GM19023 (cell line): ENCODE data around the gene CAMK2B.

ENCODE experiments used
- ATAC-seq: cut with Tn5 transposase; IDR thresholded peaks from one replicate; pipeline ENCODE4 v1.9.1; 2021; ENCODE audit warnings: mild to moderate bottlenecking, moderate library complexity; ENCODE audit not compliant: unreplicated experiment

The CAMK2B gene

DNA sequence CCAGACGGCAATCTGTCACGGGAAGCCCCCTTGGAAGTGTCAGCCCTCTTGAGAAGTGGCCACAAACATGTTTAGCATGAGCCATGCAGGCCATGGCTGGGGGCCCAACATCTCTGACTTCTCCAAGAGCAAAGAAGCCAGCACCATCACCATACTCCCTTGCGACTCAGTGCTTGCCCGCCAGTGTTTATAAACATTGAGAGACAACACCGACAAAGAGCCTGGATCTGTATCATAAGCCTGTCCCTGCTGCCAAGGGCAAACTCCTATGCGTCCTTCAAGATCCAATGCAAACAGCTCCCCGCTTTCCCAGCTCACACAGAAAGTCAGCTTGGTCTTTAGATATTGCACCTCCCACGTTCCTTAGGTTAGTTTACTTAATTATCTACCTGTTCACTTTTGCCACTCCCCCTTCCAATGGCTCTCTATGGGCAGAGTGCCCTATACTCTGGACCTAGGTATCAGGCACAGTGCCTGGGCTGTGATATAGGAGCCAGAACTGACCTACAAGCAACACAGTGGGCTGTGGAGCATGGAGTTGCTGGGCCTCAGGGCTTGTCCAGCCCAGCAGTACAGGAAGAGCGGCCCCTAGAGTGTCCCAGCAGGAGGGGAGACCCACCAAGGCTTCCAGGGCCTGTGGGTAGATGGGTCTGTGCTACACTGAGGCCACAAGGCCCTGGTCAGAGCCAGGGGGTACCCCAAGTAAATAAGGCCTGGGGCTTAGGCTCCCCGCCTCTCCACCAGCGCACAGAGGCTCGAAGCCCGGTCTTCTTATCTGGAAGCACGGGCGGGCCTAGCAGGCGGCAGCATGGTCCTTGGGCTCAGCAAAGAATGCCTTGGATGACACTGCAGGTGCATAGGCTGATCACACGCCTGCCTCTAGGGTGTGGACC, 37.7 kb downstream of the CAMK2B start:
- no peak for ATAC-seq

DNA sequence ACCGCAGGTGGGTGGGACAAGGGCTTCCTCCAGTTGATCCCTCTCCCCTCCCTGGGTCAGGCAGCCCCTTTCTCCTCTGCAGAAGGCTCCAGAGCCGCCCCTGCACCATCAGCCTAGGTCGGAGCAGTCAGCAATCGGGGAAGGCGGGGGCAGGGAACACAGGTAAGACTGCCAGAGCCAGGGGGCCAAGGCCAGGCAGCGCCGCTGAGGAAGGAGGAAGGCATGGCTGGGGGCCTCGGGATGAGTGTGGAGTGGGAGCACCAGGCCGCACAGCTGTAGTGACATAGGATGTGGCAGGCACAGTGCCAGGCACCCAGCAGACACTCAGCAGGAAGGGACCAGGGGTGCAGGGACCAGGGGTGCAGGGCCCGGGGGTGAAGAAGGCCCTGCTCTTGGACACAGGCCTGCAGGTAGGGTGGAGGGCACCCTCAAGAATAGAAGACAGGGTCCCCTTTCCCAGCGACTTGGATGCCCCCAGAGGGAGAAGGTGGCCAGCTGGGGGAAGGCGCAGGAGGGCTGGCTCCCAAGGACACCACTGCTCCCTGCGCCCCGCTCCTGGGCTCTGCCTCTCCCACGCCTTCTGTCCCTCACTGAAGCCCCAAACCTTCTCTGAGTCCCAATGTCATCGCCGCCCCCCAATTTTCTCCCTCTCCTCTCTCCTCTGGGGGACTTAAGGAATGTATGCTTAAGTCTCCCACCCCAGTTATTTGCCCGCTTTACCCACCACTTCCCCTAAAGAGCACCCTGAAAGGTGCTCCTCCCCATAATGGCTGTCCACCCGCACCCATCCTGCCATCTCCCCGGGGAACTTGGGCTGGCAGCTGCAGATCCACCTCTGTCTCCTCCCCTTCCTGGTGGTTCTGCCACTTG, 38.5 kb downstream of the CAMK2B start:
- ATAC-seq = no peak

DNA sequence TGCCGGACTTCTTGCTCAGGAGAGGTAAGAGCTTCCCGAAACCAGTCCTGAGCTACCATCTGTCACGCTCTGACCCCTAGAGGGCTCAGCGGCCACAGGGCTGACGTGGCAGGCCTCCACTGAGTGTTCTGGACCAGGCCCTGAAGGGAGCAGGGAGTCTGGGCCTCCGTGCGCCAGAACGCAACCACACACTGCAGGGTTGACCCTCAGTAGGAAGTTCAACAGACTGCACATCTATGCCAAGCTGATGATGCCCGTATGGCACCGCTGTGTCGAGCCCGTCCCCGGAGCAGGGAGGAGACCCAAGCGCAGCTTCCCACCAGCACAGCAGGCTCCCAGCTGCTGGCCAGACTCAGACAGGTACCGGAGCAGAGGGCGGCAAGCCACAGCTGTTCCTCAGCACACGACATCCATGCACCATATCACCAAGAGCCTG, 39.2 kb downstream of the CAMK2B start:
- ATAC-seq = no peak

DNA sequence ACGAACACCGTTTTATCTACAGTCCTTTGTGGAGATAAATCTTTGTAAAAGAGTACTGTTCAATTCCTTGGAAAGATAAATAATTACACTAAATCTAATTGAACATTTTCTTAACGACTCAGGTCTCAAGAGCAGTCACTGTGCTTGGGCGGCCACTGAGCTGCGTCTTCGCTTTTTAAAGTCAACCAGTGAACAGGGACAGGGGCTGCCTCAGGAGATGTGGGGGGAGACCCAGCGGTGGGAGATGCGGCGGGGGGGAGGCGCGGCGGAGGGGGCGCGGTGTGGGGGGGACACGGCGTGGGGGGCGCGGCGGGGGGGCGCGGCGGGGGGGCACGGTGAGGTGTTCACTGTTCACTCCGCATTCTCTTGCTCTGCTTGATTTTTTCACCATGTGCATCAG, 39.8 kb downstream of the CAMK2B start:
- no peak for ATAC-seq

DNA sequence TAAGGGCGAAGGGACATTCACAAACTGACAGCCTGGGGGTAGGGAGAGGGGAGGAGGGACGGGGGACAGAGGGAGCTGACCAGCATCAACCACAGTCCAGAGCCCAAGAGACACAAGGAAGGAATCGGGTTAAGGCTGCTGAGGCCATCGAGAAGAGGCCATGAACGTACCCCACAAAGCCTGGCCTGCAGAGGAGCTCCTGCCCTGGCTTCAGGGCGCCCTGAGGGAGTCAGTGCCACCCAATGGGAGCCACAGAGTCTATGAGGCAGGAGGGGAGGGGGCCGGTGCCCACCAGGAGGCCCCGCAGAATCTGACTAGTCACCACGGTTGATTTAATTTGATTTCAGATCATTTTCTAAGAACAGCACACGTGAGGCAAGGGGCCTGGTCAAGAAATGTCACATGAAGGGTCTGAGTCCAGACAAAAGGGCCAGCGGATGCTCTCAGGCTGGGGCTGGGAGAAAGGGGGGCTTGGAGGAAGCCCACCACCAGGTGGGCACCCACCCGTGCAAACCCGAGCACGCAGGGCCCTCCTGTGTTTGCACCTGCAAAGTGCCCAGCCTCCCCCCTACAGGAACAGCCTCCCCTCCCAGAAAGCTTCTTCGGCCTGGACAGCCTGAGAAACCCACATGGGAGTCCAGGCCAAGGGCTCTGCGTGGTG, 40.4 kb downstream of the CAMK2B start:
- ATAC-seq = no peak

DNA sequence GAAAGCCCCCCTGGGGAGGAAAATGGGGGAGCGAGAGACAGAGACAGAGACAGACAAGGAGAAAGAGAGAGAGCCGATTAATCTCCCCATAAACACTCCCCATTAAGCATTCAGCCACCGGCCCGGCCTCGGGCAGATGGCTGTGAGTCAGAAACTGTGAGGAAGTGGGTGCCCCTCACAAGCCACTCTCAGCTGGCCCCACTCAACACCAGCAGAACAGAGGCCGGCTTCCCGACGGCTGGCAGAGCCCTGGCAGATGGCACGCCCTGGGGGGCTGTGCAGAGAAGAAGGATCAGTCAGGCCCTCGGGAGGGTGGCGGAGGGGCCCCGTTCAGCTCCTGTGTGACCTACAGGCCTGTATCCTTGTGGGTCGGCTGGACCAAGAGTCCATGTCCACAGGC, 41.2 kb downstream of the CAMK2B start:
- no peak for ATAC-seq

DNA sequence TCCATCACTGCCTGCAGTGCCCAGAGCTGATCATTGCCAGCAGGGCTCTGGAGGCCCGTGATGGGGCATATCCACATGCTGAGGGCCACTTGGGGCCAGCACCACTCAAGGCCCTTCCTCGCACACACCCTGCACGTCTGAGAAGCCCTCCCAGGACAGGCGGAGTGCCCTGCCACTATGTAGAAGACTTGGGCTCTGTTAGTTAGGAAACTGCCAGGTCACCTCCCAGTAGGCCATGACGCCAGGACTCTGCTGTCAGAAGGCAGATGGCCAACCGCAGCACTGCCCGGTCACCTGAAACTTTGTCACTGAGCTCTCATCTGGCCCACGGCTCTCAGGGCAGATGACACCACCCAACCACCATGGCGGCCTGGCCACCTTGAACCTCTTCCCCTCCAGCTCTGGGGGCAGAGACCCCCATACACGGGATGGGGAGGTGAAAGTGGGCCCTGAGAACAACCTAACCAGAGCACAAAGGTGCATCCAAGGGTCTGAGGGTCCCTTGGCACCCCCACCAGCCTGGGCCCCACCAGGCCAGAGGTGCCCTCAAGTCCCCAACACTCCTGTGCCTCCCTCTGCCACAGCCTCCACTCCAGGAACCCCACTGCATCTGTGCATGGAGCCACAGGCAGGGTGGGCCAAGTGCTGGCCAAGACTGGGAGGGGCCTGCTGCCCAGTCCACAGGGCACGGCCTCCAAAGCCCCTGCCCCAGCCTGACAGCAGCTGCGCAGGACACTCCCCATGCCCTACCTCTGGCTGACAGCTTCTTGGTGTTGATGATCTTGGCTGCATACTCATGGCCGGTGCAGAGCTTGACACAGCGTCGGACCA, 41.8 kb downstream of the CAMK2B start:
- no peak for ATAC-seq

DNA sequence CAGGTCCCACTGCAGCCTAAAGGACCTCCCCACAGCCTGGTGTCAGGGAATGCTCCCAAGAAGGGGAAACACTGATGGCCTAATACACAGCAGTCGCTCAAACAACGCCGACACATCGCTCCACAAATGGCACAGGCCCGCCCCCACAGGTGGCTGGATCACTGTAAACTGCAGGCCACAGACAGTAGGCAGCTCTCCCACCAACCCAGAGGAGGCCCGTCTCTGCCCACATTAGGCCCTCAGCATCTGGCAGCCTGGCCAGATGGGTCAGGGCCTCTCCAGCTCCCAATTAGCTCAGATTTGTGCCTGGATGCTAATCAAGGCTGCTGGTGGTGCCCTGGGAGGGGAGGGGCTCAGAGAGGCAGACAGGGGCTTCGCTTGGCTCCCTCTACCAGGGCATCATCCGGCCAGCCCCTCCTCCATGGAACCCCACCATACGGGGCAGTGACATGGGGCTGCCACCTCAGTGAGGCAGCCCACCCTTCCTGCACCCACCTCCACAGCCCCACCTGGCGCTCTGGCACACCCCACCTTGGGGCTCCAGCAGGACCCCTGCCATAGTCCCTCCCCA, 42.7 kb downstream of the CAMK2B start:
- no peak for ATAC-seq

DNA sequence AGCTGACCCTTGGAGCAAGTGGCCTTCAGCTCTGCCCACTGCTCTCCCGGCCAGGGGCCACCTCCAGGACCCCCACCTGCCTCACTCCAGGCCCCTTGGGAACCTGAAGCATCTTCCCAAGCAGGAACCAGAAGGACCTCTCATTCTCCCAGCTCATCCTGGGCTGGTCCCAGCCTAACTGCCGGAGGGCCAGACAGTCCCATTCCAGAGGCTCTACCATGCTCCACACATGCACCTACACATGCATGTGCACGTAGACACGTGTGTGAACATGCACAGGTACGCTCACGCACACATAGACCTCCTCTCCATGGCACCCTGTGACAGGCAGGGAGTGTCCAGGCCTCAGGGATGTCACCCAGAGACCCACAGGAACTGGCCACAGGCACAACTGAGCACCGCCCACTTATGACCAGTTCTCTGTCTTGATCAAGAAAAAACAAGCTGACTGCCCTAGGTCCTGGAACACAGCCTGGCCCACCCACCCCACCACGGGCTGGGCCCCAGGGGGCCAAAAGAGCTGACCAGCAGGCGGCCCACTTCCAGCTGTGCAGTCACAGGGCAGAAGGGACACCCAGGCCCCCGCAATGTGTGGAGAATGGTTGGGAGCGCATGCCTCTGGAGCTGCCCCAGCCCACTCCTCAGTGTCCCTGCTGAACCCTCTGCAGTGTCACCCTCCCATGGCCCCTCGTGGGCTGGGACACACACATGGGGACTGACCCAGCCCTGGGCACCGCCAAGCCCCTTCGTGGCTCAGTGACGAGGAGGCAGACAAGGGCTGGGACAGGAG, 43.4 kb downstream of the CAMK2B start:
- ATAC-seq = no peak

DNA sequence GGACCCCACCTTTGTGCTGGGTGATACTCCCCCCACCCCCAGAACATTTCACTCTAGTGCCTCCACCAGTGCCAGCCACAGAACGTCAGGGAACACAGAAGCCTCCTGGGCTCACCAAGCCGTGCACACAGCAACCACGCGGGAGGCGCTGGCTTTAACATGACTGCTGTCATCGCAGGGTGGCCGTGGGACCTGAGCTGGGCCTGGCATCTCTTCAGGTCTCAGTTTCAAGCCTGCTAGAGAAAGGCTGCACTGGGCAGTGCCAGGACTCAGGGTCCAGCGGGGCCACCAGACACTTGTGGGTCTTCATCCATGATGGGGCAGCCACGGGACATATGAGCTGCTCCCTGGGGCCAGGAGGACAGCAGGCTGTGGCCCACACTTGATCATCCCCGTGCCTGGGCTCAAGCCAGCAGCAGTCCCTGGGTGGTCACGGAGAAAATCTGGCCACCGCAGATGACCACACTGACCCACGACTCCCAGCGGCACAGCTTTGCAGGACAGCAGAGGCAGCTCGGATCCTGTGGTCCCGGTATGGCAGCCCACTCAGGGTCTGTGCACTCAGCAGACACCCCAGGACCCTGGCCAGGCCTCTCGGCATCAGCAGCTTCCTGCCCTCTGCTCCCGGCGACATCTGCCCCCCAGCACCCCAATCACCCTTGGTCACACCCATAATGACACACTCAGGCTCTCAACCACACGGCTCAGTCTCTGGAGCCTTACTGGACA, 44.2 kb downstream of the CAMK2B start:
- no peak for ATAC-seq

DNA sequence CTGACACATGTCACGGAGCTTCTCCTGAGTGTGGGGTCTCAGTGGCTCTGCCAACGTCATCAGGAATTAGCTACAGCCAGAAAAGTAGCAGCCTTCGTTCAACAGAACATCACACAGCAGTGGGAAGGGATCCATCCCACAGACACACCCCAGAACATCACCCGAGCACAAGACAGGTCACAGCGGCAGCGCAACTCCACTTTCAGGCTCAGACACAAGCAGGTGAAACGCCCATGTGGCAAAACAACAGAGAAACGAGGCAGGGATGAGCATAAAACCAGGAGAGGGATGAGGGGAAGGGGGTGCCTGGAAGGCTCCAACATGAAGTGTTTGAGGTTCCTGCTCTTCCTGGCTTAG, 44.8 kb downstream of the CAMK2B start:
- no peak for ATAC-seq

DNA sequence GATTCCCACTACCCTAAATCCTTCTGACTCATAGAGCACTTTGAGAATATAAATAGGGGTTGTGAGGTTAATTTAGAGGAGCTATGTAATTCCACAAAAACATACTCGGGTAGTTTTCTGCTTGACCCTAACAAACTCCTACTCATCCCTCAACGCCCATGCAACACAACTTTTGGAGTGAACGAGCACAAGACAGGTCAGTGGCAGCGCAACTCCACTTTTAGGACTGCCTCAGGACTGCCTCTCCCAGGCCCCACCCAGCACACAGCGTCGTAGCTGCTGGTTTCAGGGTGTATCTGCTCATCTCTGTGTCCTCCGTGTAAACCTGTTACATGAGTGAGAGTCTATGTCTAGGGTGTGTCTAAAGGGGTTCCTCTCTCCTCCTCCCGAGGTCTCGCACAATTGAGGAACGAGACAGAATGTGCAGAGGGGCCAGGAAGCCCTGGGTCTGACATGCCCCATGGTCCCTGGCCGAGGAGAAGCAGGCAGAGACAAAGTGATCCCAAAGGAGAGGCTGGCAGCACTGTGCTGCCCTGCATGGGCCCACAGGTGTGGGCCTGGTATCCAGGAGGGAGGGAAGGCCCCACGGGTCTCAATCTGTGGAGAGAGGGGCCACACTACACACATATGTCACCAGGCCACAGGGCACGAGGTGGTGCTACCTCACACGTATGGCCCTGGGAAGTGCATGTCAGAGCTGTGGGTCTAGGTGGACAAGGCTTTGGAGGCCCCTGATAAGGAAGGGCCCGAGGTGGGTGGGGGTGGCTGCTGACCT, 45.5 kb downstream of the CAMK2B start:
- ATAC-seq = no peak

DNA sequence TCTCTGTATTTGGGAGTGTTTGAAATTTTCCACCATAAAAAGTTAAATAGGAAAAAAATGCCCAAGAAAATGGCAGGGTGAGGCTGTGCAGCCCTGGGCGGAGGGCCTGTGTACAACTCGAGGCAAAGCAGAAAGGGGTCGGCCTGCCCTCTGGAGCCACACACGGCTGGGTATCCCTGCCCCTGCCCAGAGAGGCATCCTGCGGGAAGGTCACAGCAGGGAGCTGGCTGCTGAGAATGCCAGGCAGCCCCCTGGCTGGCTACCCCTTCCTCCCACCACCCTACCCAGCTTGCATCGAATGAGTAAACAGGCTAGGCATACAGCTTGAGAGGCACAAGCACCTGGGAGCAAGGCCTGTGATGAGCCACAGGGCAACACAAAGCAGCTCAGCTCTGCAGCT, 46.1 kb downstream of the CAMK2B start:
- no peak for ATAC-seq

DNA sequence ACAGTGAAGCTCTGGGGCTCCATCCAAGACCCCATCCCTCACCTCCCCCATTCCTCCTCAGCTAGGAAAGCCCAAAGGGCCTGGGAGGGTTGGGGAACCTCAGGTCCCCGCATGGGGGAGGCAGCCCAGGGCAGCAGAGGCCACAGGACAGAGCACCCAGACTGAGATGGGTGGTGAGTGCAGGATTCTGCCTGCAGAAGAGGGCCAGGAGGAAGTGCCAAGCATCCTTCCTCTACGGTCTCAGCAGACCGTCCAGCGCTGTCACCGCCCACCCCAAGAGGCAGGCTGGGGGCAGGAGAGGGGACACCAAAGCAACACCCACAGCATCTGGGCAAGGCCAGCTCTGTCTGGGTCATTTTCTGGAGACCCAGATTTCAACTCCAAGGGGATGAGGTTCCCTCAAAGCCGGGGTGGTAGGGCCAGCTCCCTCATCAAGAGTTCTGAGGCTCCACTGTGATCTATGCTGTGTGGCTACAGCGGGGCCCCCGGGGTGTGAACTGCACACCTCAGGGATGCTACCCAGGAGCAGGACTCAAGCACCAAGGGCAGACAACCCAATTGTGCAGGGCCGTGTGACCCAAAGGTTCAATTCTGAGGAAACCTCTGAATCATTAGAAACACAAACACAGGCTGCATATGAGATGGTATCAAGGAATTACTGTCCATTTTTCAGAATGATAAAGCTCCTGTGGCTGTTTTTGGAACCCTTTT, 46.8 kb downstream of the CAMK2B start:
- no peak for ATAC-seq

DNA sequence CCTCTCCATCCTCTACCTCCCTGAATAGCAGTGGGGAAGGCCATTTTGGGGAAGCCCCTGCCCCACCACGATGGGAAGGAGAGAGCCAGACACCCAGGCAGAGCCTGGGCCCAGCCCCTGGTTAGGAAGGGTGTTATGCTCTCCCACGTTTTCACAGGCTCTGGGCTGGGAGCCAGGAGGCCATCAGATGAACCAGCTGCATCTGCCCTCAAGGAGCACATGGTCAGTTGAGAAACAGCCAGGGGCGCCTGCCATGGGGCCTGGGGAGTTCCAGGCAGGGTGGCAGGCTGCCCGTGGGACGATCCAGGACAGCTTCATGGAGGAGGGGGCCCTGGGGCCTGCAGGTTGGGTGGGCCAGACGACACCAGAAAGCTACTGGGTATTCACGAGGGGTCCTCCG, 47.5 kb downstream of the CAMK2B start:
- ATAC-seq = no peak

DNA sequence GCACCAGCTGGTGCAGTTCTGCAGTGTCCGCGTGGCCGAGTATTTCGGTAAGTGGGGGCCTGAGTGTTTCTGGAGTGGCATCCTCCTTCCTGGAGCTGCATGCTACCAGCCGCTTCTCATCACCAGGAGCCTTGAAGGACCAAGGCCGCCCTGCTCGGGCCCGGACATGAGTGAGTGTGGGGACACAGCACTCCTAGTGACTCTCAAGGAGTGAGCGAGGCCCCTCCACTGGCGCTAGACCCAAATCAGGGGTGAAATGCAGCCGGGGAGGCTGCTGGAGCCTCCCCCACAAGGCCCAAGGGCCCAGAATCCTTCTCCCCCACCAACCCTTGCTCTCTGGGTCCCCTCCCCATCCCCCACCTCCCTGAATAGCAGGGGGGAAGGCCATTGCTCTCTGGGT, 48.0 kb downstream of the CAMK2B start:
- no peak for ATAC-seq

DNA sequence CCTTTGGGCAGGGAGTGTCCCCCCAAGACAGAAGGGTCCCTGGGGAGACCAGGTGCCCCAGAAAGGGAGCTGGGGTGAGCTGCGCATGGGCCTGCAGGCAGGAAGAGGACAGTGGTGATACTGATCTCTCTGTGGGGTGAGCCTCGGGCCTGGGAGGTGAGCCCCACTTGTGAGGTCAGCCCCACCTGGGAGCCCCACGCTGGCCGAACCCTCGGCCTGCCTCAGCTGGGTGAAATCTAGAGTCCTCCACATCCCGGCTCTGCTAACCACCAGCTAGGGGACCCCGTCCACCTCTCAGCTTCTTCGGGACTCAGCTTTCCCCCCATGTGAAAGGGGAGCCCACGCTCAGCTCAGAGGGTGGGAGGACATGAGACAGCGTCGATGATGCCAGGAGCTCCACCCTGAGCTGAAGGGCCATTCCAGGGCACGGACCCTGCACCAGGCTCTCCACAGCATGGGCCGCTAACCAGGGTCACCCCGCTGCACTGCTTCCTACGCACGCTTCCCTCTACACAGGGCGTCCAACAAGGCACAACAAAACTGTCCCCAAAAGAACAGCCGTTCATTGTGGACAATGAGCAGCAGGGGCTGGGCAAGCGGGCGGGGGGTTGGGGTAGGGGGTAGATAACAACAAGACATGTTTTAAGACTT, 48.7 kb downstream of the CAMK2B start:
- no peak for ATAC-seq
